OCI-LY7 (cell line): ENCODE data around the gene PPP1R14B. TPM values are rescaled to one million over a fixed set of nuclear protein-coding genes. Genes with fewer than 3 reads are reported as not detected.

Source experiments
- BruUV-seq: library from RNA; stranded (reverse); fragments of 400-500 nt; replicated peaks from 2 replicates; lab custom pipeline; 2021; lab: Mats Ljungman, UMichigan
- CTCF ChIA-PET: fragments of 300-600 bp; sonication (Branson Sonifier 250); formaldehyde crosslinking; loops from one replicate; lab custom pipeline; 2022; ENCODE audit warnings: antibody characterized with exemption; ENCODE audit not compliant: unreplicated experiment; lab: Charles Lee
- POLR2A ChIA-PET: fragments of 300-600 bp; sonication (Branson Sonifier 250); formaldehyde crosslinking; loops from one replicate; lab custom pipeline; 2022; ENCODE audit warnings: antibody characterized with exemption; lab: Charles Lee
- DNase-seq: peaks from one replicate; pipeline ENCODE4 v3.0.0-alpha.2; 2015; ENCODE audit warnings: low spot score
- H2AFZ ChIP-seq: fragments of 200-600 bp; sonication (generic), shearing (Covaris generic); 2 replicates; pipeline ENCODE4 v1.6.1; 2014; ENCODE audit warnings: mild to moderate bottlenecking, antibody characterized with exemption, low read length, moderate library complexity
- H3K27ac ChIP-seq: fragments of 200-600 bp; sonication (generic); 2 replicates; pipeline ENCODE4 v1.5.1; 2014; ENCODE audit warnings: mixed run types, low read depth, mild to moderate bottlenecking, moderate library complexity, low read length, inconsistent platforms; ENCODE audit not compliant: poor library complexity, severe bottlenecking
- H3K36me3 ChIP-seq: fragments of 200-600 bp; sonication (generic); 2 replicates; pipeline ENCODE4 v1.6.1; 2014; ENCODE audit warnings: mild to moderate bottlenecking, antibody characterized with exemption, low read length, moderate library complexity, mixed read lengths; ENCODE audit not compliant: insufficient read depth
- H3K4me1 ChIP-seq: fragments of 200-600 bp; sonication (generic); 2 replicates; pipeline ENCODE4 v1.5.1; 2014; ENCODE audit warnings: mild to moderate bottlenecking, low read length; ENCODE audit not compliant: insufficient read depth, poor library complexity, severe bottlenecking
- H3K4me2 ChIP-seq: fragments of 200-600 bp; sonication (generic); 2 replicates; pipeline ENCODE4 v1.6.1; 2014; ENCODE audit warnings: mild to moderate bottlenecking, low read length
- H3K4me3 ChIP-seq: fragments of 200-600 bp; sonication (generic); 2 replicates; pipeline ENCODE4 v1.5.1; 2014; ENCODE audit warnings: mild to moderate bottlenecking, low read depth, low read length; ENCODE audit not compliant: poor library complexity, severe bottlenecking
- H3K79me2 ChIP-seq: fragments of 200-600 bp; sonication (generic); 2 replicates; pipeline ENCODE4 v1.6.1; 2016; ENCODE audit warnings: low read depth, mild to moderate bottlenecking, low read length, moderate library complexity, mixed read lengths; ENCODE audit not compliant: insufficient read depth
- H3K9me2 ChIP-seq: fragments of 200-600 bp; sonication (generic); 2 replicates; pipeline ENCODE4 v1.6.1; 2016; ENCODE audit warnings: mild to moderate bottlenecking, low read length, mixed read lengths; ENCODE audit not compliant: insufficient read depth
- H3K9me3 ChIP-seq: fragments of 200-600 bp; sonication (generic); 2 replicates; pipeline ENCODE4 v1.6.1; 2014; ENCODE audit warnings: mild to moderate bottlenecking, mixed run types, low read length, mixed read lengths
- H4K20me1 ChIP-seq: fragments of 200-600 bp; sonication (generic); 2 replicates; pipeline ENCODE4 v1.6.1; 2014; ENCODE audit warnings: mild to moderate bottlenecking, antibody characterized with exemption, low read length, moderate library complexity, mixed read lengths; ENCODE audit not compliant: insufficient read depth
- EZH2phosphoT487 ChIP-seq: fragments of 200-600 bp; sonication (generic); IDR thresholded peaks from 2 replicates; pipeline ENCODE4 v1.6.1; 2018; ENCODE audit warnings: low read depth, borderline replicate concordance, mild to moderate bottlenecking, mixed run types, antibody characterized with exemption, low read length, moderate library complexity, mixed read lengths
- intact Hi-C: fragments of 100-400 bp; cut with micrococcal nuclease; formaldehyde crosslinking; loops from one replicate; pipeline ENCODE4 v1.10.0; 2022; ENCODE audit not compliant: unreplicated experiment
- total RNA-seq, 2 experiments: library from RNA; depleted of rRNA in 1 of 2; stranded (reverse); fragments of >200 nt in 1 of 2; shearing (Covaris generic) in 1 of 2; gene quantifications; 2 replicates each; pipeline ENCODE4 v1.2.3, GENCODE V29; 2014 to 2022
- TF ChIP-seq, protein P1 (sequence below): fragments of 200-600 bp; sonication (generic); conservative IDR thresholded peaks from 2 replicates; pipeline ENCODE4 v1.5.1; 2014; ENCODE audit warnings: mild to moderate bottlenecking, antibody characterized with exemption, low read length, moderate library complexity, mixed read lengths

Gene PPP1R14B
- total RNA-seq, 2 experiments from 2014 or later: 198 to 223 TPM

DNA sequence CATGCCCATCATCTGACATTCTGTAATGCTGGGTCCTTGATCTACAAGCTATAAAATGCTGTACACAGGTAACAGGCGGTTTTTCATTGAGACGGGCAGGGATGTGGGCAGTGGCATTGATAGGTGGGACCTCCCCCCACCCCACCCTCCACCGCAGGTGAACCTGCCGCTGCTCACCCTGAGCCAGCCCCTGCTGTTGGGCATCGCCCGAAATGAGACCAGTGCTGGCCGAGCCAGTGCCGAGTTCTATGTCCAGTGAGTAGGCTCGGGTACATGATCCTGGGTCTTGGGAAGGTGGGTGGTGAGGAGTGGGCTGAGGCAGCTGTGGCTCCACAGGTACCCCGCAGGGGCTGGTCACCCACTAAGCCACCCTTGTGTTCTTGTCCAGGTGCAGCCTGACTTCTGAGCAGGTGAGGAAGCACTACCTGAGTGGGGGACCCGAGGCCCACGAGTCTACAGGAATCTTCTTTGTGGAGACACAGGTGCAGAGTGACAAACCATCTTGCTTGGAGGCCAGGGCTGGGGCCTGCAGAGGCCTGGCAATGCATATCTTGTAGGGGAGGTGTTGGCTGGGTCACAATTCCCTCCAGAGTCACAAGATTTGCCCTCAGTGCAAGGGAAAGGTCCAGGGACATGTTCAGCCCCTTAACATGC, 17.5 kb downstream of the PPP1R14B start:
- POLR2A ChIA-PET: interaction anchor here (0.7 to 4.4 kb wide), 5 partner anchors 16 to 106 kb away, joined by 3 to 29 read pairs (median 4); partner anchors contain the start of gene FERMT3
- DNase-seq: no peak
- Histone ChIP-seq H3K79me2 (peaks cover 8% of the 10 kb centered on the region; the same call in 1 of the 2 replicates), H3K4me3 (peak overlapping the region; percentile 72), H3K9me2 (no peaks in the 10 kb centered on the region), H3K27ac (peak overlapping the region; percentile 66), H4K20me1 (no peaks in the 10 kb centered on the region), H3K36me3 (peaks cover 10% of the 10 kb centered on the region; the same call in 1 of the 2 replicates), H3K9me3 (no peaks in the 10 kb centered on the region), H3K4me2 (peak overlapping the region; percentile 94), H2AFZ (no peak overlapping the region; the same call in 1 of the 2 replicates), H3K4me1 (peaks cover 50% of the 10 kb centered on the region)
- intact Hi-C loops: no loop called here
- BruUV-seq: no TSS peak
- CTCF ChIA-PET: no interaction called here
- no peak for TF ChIP-seq EZH2phosphoT487
- TF ChIP-seq, protein P1, sequence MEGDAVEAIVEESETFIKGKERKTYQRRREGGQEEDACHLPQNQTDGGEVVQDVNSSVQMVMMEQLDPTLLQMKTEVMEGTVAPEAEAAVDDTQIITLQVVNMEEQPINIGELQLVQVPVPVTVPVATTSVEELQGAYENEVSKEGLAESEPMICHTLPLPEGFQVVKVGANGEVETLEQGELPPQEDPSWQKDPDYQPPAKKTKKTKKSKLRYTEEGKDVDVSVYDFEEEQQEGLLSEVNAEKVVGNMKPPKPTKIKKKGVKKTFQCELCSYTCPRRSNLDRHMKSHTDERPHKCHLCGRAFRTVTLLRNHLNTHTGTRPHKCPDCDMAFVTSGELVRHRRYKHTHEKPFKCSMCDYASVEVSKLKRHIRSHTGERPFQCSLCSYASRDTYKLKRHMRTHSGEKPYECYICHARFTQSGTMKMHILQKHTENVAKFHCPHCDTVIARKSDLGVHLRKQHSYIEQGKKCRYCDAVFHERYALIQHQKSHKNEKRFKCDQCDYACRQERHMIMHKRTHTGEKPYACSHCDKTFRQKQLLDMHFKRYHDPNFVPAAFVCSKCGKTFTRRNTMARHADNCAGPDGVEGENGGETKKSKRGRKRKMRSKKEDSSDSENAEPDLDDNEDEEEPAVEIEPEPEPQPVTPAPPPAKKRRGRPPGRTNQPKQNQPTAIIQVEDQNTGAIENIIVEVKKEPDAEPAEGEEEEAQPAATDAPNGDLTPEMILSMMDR: no peak

DNA sequence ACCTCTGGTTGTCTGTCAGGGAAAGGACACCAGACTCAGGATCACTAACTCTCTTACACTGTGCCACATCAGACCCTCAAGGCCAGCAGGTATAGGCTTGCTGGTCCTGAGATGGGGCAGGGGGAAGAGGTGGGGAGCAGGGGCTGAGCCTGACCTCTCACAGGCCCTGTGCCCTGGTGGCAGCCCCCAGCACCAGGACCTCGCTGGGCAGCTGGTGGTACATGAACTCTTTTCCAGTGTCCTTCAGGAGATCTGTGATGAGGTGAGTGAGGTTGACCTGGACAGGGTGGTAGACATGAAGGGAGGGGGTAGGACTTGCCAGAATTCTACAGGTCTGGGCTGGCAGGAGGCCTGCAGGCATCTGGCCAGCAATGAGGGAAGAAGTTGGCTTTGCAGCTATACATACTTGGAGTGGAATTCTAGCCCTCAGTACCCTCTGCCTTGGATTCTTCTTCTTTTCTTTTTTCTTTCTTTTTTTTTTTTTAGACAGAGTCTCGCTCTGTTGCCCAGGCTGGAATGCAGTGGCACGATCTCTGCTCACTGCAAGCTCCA, 19.3 kb downstream of the PPP1R14B start:
- intact Hi-C loops: no loop called here

More for the DNA sequence above, 19.3 kb downstream of the PPP1R14B start:
- H3K79me2 ChIP-seq: peaks cover 8% of the 10 kb centered on the region; the same call in 1 of the 2 replicates
- peaks cover 25% of the 10 kb centered on the region for H3K36me3 ChIP-seq
- BruUV-seq: no TSS peak
- peaks cover 44% of the 10 kb centered on the region for H3K4me1 ChIP-seq
- peak overlapping the region; percentile 77 for H3K27ac ChIP-seq
- H3K4me3 ChIP-seq: peak overlapping the region; percentile 83
- no peak for DNase-seq
- ChIA-PET CTCF (interaction anchor here (1.3 kb wide), 1 partner anchor 21 kb away, joined by 4 read pairs; the partner anchor contains the start of gene FERMT3), POLR2A (interaction anchor here (1.2 to 4.4 kb wide), 3 partner anchors 9 to 22 kb away, joined by 3 to 29 read pairs (median 7); partner anchors contain the start of gene FERMT3)
- H2AFZ ChIP-seq: no peak overlapping the region
- peak overlapping the region; percentile 99 for H3K4me2 ChIP-seq
- H3K9me3 ChIP-seq: no peaks in the 10 kb centered on the region
- TF ChIP-seq, protein P1: no peak
- TF ChIP-seq EZH2phosphoT487: no peak
- H4K20me1 ChIP-seq: no peaks in the 10 kb centered on the region
- no peaks in the 10 kb centered on the region for H3K9me2 ChIP-seq
